ENCODE data around the gene MAPK4. TPM values are rescaled to one million over a fixed set of nuclear protein-coding genes. Genes with fewer than 3 reads are reported as not detected.
A peak's percentile ranks its signal among the peaks of the same experiment; 100 is the strongest.

Gene MAPK4
- total RNA-seq, 1 experiment from 2014 or later: not detected

- no peaks in the 10 kb centered on the region for H4K20me1 ChIP-seq (ENCODE audit: insufficient read depth)
- CTCF ChIA-PET: no interaction called here
- H3K4me1 ChIP-seq (replicated peaks; ENCODE audit: insufficient read depth): no peaks in the 10 kb centered on the region
- no peaks in the 10 kb centered on the region for H3K36me3 ChIP-seq (ENCODE audit: low read depth)
- no peak for DNase-seq
- no peak overlapping the region for H3K27ac ChIP-seq
- POLR2A ChIA-PET (ENCODE audit: unreplicated experiment): no interaction called here
- H3K9me2 ChIP-seq (ENCODE audit: insufficient read depth): no peaks in the 10 kb centered on the region
- intact Hi-C loops (cut with micrococcal nuclease; ENCODE audit: unreplicated experiment): no loop called here
- H3K4me2 ChIP-seq: no peak overlapping the region
- H3K27me3 ChIP-seq (ENCODE audit: insufficient read depth, low read depth): no peaks in the 10 kb centered on the region
- no peak overlapping the region for H3K4me3 ChIP-seq
- no TSS peak for BruUV-seq (replicated peaks)
- TF ChIP-seq CTCF (conservative IDR thresholded peaks at IDR 0.05) (no peak), EZH2 (IDR thresholded peaks at IDR 0.05; ENCODE audit: low read depth) (no peak)
- H3F3A ChIP-seq (ENCODE audit: insufficient read depth, low read depth): no peaks in the 10 kb centered on the region
- no peaks in the 10 kb centered on the region for H3K79me2 ChIP-seq (ENCODE audit: low read depth)
- peaks cover 8% of the 10 kb centered on the region for H3K9me3 ChIP-seq (ENCODE audit: insufficient read depth, low read depth)
- H2AFZ ChIP-seq: no peak overlapping the region
Measured at GRCh38 chr18:50661013-50661412, 101.1 kb downstream of the MAPK4 start.

GRCh38 chr18:50662177-50662576 lies 102.3 kb downstream of the MAPK4 start:
- DNase-seq: no peak
- TF ChIP-seq CTCF (conservative IDR thresholded peaks at IDR 0.05): peak; percentile 63
- no peak for TF ChIP-seq EZH2 (IDR thresholded peaks at IDR 0.05; ENCODE audit: low read depth)
- Histone ChIP-seq H3K9me3 (ENCODE audit: insufficient read depth, low read depth) (peaks cover 8% of the 10 kb centered on the region), H3K36me3 (ENCODE audit: low read depth) (no peaks in the 10 kb centered on the region), H2AFZ (no peak overlapping the region), H3K4me3 (no peak overlapping the region), H3K27me3 (ENCODE audit: insufficient read depth, low read depth) (no peaks in the 10 kb centered on the region), H3K4me2 (no peak overlapping the region), H3K27ac (no peak overlapping the region), H4K20me1 (ENCODE audit: insufficient read depth) (no peaks in the 10 kb centered on the region), H3K4me1 (replicated peaks; ENCODE audit: insufficient read depth) (no peaks in the 10 kb centered on the region), H3K9me2 (ENCODE audit: insufficient read depth) (no peaks in the 10 kb centered on the region), H3K79me2 (ENCODE audit: low read depth) (no peaks in the 10 kb centered on the region), H3F3A (ENCODE audit: insufficient read depth, low read depth) (no peaks in the 10 kb centered on the region)
- no TSS peak for BruUV-seq (replicated peaks)
- intact Hi-C loops (cut with micrococcal nuclease; ENCODE audit: unreplicated experiment): no loop called here
- ChIA-PET CTCF (no interaction called here), POLR2A (ENCODE audit: unreplicated experiment) (no interaction called here)

GRCh38 chr18:50662775-50663383 lies 103.0 kb downstream of the MAPK4 start:
- CTCF ChIA-PET: no interaction called here

More at GRCh38 chr18:50662775-50663383, 103.0 kb downstream of the MAPK4 start:
- TF ChIP-seq CTCF (conservative IDR thresholded peaks at IDR 0.05): no peak
- no peak for TF ChIP-seq EZH2 (IDR thresholded peaks at IDR 0.05; ENCODE audit: low read depth)
- Histone ChIP-seq H3K79me2 (ENCODE audit: low read depth) (no peaks in the 10 kb centered on the region), H3K9me2 (ENCODE audit: insufficient read depth) (no peaks in the 10 kb centered on the region), H3K9me3 (ENCODE audit: insufficient read depth, low read depth) (peaks cover 8% of the 10 kb centered on the region), H3K4me2 (no peak overlapping the region), H3K27me3 (ENCODE audit: insufficient read depth, low read depth) (no peaks in the 10 kb centered on the region), H3K36me3 (ENCODE audit: low read depth) (no peaks in the 10 kb centered on the region), H4K20me1 (ENCODE audit: insufficient read depth) (no peaks in the 10 kb centered on the region), H3K4me1 (replicated peaks; ENCODE audit: insufficient read depth) (no peaks in the 10 kb centered on the region), H3F3A (ENCODE audit: insufficient read depth, low read depth) (no peaks in the 10 kb centered on the region), H3K27ac (no peak overlapping the region), H2AFZ (no peak overlapping the region), H3K4me3 (no peak overlapping the region)
- no TSS peak for BruUV-seq (replicated peaks)
- POLR2A ChIA-PET (ENCODE audit: unreplicated experiment): no interaction called here
- intact Hi-C loops (cut with micrococcal nuclease; ENCODE audit: unreplicated experiment): no loop called here
- no peak for DNase-seq
